ENCODE measurements around the gene CRTC3. TPM values are rescaled to one million over a fixed set of nuclear protein-coding genes. Genes with fewer than 3 reads are reported as not detected.

CRTC3 gene
- total RNA-seq, 1 donor from 2014 or later: 8.1 TPM

GRCh38 chr15:90593499-90594158 lies 63.9 kb downstream of the CRTC3 start:
- DNase-seq (ENCODE audit: low read depth, low spot score): no peak

- DNase-seq (ENCODE audit: low read depth, low spot score): peak; percentile 39
Observed at GRCh38 chr15:90594301-90594738, 64.6 kb downstream of the CRTC3 start.

- DNase-seq (ENCODE audit: low read depth, low spot score): no peak
Observed at GRCh38 chr15:90595763-90596155, 66.0 kb downstream of the CRTC3 start.

GRCh38 chr15:90596943-90597342 lies 67.2 kb downstream of the CRTC3 start:
- no peak for DNase-seq (ENCODE audit: low read depth, low spot score)

GRCh38 chr15:90597577-90597976 lies 67.9 kb downstream of the CRTC3 start:
- DNase-seq (ENCODE audit: low read depth, low spot score): no peak

- DNase-seq (ENCODE audit: low read depth, low spot score): no peak
Observed at GRCh38 chr15:90598031-90598577, 68.4 kb downstream of the CRTC3 start.

- no peak for DNase-seq (ENCODE audit: low read depth, low spot score)
Observed at GRCh38 chr15:90598679-90599078, 69.0 kb downstream of the CRTC3 start.

- DNase-seq (ENCODE audit: low read depth, low spot score): no peak
Observed at GRCh38 chr15:90599116-90599515, 69.4 kb downstream of the CRTC3 start.

GRCh38 chr15:90599644-90600043 lies 69.9 kb downstream of the CRTC3 start:
- DNase-seq (ENCODE audit: low read depth, low spot score): no peak

GRCh38 chr15:90600954-90601353 lies 71.2 kb downstream of the CRTC3 start:
- DNase-seq (ENCODE audit: low read depth, low spot score): no peak

- DNase-seq (ENCODE audit: low read depth, low spot score): no peak
Observed at GRCh38 chr15:90603893-90604292, 74.2 kb downstream of the CRTC3 start.

- DNase-seq (ENCODE audit: low read depth, low spot score): no peak
Observed at GRCh38 chr15:90606641-90607040, 76.9 kb downstream of the CRTC3 start.

GRCh38 chr15:90607361-90607760 lies 77.6 kb downstream of the CRTC3 start:
- no peak for DNase-seq (ENCODE audit: low read depth, low spot score)

- DNase-seq (ENCODE audit: low read depth, low spot score): no peak
Observed at GRCh38 chr15:90609242-90610180, 79.8 kb downstream of the CRTC3 start.

GRCh38 chr15:90610190-90610589 lies 80.5 kb downstream of the CRTC3 start:
- no peak for DNase-seq (ENCODE audit: low read depth, low spot score)

- no peak for DNase-seq (ENCODE audit: low read depth, low spot score)
Observed at GRCh38 chr15:90611157-90611556, 81.4 kb downstream of the CRTC3 start.

- DNase-seq (ENCODE audit: low read depth, low spot score): no peak
Observed at GRCh38 chr15:90617171-90617570, 87.4 kb downstream of the CRTC3 start.

- no peak for DNase-seq (ENCODE audit: low read depth, low spot score)
Observed at GRCh38 chr15:90617668-90618097, 88.0 kb downstream of the CRTC3 start.

- no peak for DNase-seq (ENCODE audit: low read depth, low spot score)
Observed at GRCh38 chr15:90618330-90619125, 88.8 kb downstream of the CRTC3 start.

- DNase-seq (ENCODE audit: low read depth, low spot score): no peak
Observed at GRCh38 chr15:90619468-90619867, 89.7 kb downstream of the CRTC3 start.

- DNase-seq (ENCODE audit: low read depth, low spot score): no peak
Observed at GRCh38 chr15:90619939-90620338, 90.2 kb downstream of the CRTC3 start.

All from pulmonary artery endothelial cell (primary cell).